ENCODE data around the gene SRP54. TPM values are rescaled to one million over a fixed set of nuclear protein-coding genes. Genes with fewer than 3 reads are reported as not detected.
"Not testable (repeated sequence)": the region's sequence is repeated elsewhere in the genome, so short reads cannot be mapped to it uniquely, and the experiment has no call there.

SRP54 gene
- total RNA-seq, 1 donor from 2014 or later, result 28.6 TPM

GRCh38 chr14:34981743-34982420 lies 910 bp upstream of the SRP54 start:
- peak; percentile 17 for ATAC-seq
- no peak for DNase-seq
- intact Hi-C loops (cut with micrococcal nuclease), result loop anchor here (5.0 kb wide), 1 partner anchor 110 kb away; no protein-coding TSS in a partner anchor

- ATAC-seq (peak; percentile 31), DNase-seq (no peak)
- intact Hi-C loops (cut with micrococcal nuclease), result loop anchor here (5.0 kb wide), 1 partner anchor 111 kb away; no protein-coding TSS in a partner anchor
Measured at GRCh38 chr14:34983148-34983760, 462 bp downstream of the SRP54 start.

- DNase-seq (no peak), ATAC-seq (no peak)
- intact Hi-C loops (cut with micrococcal nuclease), result loop anchor here (5.0 kb wide), 1 partner anchor 111 kb away; no protein-coding TSS in a partner anchor
Measured at GRCh38 chr14:34983786-34984185, 994 bp downstream of the SRP54 start.

GRCh38 chr14:34985740-34986139 lies 2.9 kb downstream of the SRP54 start:
- intact Hi-C loops (cut with micrococcal nuclease), result no loop called here
- DNase-seq (no peak), ATAC-seq (no peak)

- DNase-seq, result no peak
- intact Hi-C loops (cut with micrococcal nuclease), result no loop called here
- no peak for ATAC-seq
Measured at GRCh38 chr14:34987180-34987579, 4.4 kb downstream of the SRP54 start.

GRCh38 chr14:34989762-34990161 lies 7.0 kb downstream of the SRP54 start:
- intact Hi-C loops (cut with micrococcal nuclease), result no loop called here

GRCh38 chr14:34993426-34993825 lies 10.6 kb downstream of the SRP54 start:
- DNase-seq, result no peak
- ATAC-seq, result no peak
- intact Hi-C loops (cut with micrococcal nuclease), result no loop called here

More at GRCh38 chr14:34989762-34990161, 7.0 kb downstream of the SRP54 start:
- DNase-seq, result no peak
- ATAC-seq, result no peak

- intact Hi-C loops (cut with micrococcal nuclease), result no loop called here
- no peak for DNase-seq
- no peak for ATAC-seq
Measured at GRCh38 chr14:34994668-34995067, 11.9 kb downstream of the SRP54 start.

- intact Hi-C loops (cut with micrococcal nuclease), result no loop called here
- ATAC-seq, result no peak
Measured at GRCh38 chr14:34997762-34998161, 15.0 kb downstream of the SRP54 start.

GRCh38 chr14:34999500-34999899 lies 16.7 kb downstream of the SRP54 start:
- ATAC-seq, result no peak
- DNase-seq, result no peak
- intact Hi-C loops (cut with micrococcal nuclease), result no loop called here

More at GRCh38 chr14:34997762-34998161, 15.0 kb downstream of the SRP54 start:
- DNase-seq, result no peak

GRCh38 chr14:35001621-35002020 lies 18.8 kb downstream of the SRP54 start:
- intact Hi-C loops (cut with micrococcal nuclease), result no loop called here
- DNase-seq (no peak), ATAC-seq (no peak)

- ATAC-seq (no peak), DNase-seq (no peak)
- intact Hi-C loops (cut with micrococcal nuclease), result no loop called here
Measured at GRCh38 chr14:35004839-35005238, 22.0 kb downstream of the SRP54 start.

- ATAC-seq (no peak), DNase-seq (no peak)
- intact Hi-C loops (cut with micrococcal nuclease), result no loop called here
Measured at GRCh38 chr14:35016568-35016967, 33.8 kb downstream of the SRP54 start.

- ATAC-seq, result no peak
- DNase-seq, result no peak
- intact Hi-C loops (cut with micrococcal nuclease), result no loop called here
Measured at GRCh38 chr14:35020713-35021112, 37.9 kb downstream of the SRP54 start.

GRCh38 chr14:35028435-35028834 lies 45.6 kb downstream of the SRP54 start:
- DNase-seq (no peak), ATAC-seq (no peak)
- intact Hi-C loops (cut with micrococcal nuclease), result no loop called here

GRCh38 chr14:35032562-35032961 lies 49.8 kb downstream of the SRP54 start:
- DNase-seq (no peak), ATAC-seq (no peak)
- intact Hi-C loops (cut with micrococcal nuclease), result no loop called here

GRCh38 chr14:35034440-35034833 lies 51.6 kb downstream of the SRP54 start:
- intact Hi-C loops (cut with micrococcal nuclease), result no loop called here
- no peak for DNase-seq
- ATAC-seq, result no peak

- ATAC-seq; intact Hi-C loops (cut with micrococcal nuclease); DNase-seq: not testable (repeated sequence)
Measured at GRCh38 chr14:35034944-35035554, 52.3 kb downstream of the SRP54 start.

- ATAC-seq; DNase-seq; intact Hi-C loops (cut with micrococcal nuclease): not testable (repeated sequence)
Measured at GRCh38 chr14:35038312-35038711, 55.5 kb downstream of the SRP54 start.

- ATAC-seq, result no peak
- no peak for DNase-seq
- intact Hi-C loops (cut with micrococcal nuclease), result loop anchor here (5.0 kb wide), 1 partner anchor 315 kb away; no protein-coding TSS in a partner anchor
Measured at GRCh38 chr14:35042632-35043031, 59.8 kb downstream of the SRP54 start.
